Upper lobe of left lung (tissue), 4 donors: ENCODE results near the gene CCDC148.

Source experiments
- CTCF ChIP-seq, 6 experiments: fragments of 450-650 bp in 4 of 6; fragments of 200-600 bp in 2 of 6; sonication (generic) in 2 of 6; IDR thresholded peaks; one replicate each; pipeline ENCODE4 v1.5.1; 2016 to 2019; ENCODE audit warnings: antibody characterized with exemption in 6 of 6
- EP300 ChIP-seq, 4 donors: sonication (generic); formaldehyde crosslinking; IDR thresholded peaks; one replicate each; pipeline ENCODE4 v1.5.1; 2017; ENCODE audit warnings: antibody characterized with exemption in 4 of 4, control low read depth in 2 of 4
- POLR2A ChIP-seq, 4 donors: fragments of 450-650 bp; IDR thresholded peaks; one replicate each; pipeline ENCODE4 v1.5.1; 2016 to 2017; ENCODE audit warnings: antibody characterized with exemption in 4 of 4, mild to moderate bottlenecking in 2 of 4

DNA sequence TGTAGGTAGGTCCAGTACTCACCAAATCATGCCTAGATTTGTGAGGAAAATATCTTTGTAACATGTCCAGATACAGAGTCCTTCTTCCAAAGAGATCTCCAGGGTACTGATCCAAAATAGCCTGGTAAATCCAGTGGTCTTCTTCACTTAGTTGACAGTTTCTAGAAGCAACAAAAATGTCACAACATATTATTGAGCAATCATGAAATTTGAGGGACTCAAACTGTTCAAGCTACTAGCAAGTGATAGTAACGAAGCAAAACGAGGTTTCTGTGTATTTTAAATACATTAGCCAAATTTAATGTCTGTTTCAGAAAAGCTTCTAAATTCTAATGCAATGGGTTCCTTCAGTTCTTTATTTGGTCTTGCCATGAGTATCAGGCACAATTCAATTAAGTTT is 142.8 kb downstream of the CCDC148 start:
- no peak for TF ChIP-seq POLR2A (IDR thresholded peaks at IDR 0.05)
- TF ChIP-seq CTCF (IDR thresholded peaks at IDR 0.05) = no peak
- TF ChIP-seq EP300 (IDR thresholded peaks at IDR 0.05) = no peak
